Measurements from ENCODE around the gene C2orf72. TPM values are rescaled to one million over a fixed set of nuclear protein-coding genes. Genes with fewer than 3 reads are reported as not detected.

Gene C2orf72
- total RNA-seq, 1 experiment from 2014 or later: 0.66 TPM

DNA sequence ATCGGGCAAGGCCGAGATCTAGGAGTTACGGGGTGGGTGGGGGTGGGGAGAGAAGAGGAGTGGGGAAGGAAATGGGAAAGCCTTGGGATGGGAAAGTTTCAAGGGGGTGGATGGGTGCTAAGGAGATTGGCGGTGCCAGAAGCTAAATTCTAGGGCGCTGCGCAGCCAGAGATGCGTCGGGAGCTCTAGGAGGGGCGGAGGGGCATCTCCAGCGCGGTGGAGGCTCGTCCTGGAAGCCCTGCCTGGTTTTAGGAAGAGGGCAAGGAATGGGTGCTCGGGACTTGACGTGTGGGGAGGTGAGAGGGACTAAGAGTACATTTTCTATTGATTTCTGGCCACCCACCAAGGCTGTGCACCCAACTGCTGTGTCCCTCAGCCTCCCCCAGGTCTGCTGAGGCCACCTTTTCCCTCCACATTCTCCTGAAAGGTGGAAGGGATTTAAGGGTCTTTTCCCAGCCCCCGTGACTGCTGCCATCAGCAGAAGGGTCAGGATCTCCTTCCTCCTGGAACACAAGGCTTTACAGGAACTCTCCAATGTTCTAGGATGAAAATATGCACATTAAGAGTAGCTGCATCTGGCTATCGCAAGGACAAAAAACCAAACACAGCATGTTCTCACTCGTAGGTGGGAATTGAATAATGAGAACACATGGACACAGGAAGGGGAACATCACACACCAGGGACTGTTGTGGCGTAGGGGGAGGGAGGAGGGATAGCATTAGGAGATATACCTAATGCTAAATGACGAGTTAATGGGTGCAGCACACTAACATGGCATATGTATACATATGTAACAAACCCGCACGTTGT, 1.4 kb downstream of the C2orf72 start:
- CTCF ChIA-PET: no interaction called here
- Mint-ChIP-seq H3K27me3 (ENCODE audit: unreplicated experiment) (peaks cover 72% of the 10 kb centered on the region), H3K4me3 (ENCODE audit: low read depth, unreplicated experiment) (no peak overlapping the region), H3K4me1 (ENCODE audit: low read depth, unreplicated experiment) (peaks cover 9% of the 10 kb centered on the region), H3K9me3 (ENCODE audit: low read depth, unreplicated experiment) (no peaks in the 10 kb centered on the region), H3K27ac (ENCODE audit: unreplicated experiment) (no peak overlapping the region), H3K36me3 (ENCODE audit: insufficient read depth, unreplicated experiment) (no peaks in the 10 kb centered on the region)
- TF ChIP-seq, protein P1, sequence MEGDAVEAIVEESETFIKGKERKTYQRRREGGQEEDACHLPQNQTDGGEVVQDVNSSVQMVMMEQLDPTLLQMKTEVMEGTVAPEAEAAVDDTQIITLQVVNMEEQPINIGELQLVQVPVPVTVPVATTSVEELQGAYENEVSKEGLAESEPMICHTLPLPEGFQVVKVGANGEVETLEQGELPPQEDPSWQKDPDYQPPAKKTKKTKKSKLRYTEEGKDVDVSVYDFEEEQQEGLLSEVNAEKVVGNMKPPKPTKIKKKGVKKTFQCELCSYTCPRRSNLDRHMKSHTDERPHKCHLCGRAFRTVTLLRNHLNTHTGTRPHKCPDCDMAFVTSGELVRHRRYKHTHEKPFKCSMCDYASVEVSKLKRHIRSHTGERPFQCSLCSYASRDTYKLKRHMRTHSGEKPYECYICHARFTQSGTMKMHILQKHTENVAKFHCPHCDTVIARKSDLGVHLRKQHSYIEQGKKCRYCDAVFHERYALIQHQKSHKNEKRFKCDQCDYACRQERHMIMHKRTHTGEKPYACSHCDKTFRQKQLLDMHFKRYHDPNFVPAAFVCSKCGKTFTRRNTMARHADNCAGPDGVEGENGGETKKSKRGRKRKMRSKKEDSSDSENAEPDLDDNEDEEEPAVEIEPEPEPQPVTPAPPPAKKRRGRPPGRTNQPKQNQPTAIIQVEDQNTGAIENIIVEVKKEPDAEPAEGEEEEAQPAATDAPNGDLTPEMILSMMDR (IDR thresholded peaks at IDR 0.05; ENCODE audit: unreplicated experiment): no peak
- intact Hi-C loops (cut with micrococcal nuclease; ENCODE audit: unreplicated experiment): no loop called here
- BruUV-seq (replicated peaks): no TSS peak
- no peak for DNase-seq

DNA sequence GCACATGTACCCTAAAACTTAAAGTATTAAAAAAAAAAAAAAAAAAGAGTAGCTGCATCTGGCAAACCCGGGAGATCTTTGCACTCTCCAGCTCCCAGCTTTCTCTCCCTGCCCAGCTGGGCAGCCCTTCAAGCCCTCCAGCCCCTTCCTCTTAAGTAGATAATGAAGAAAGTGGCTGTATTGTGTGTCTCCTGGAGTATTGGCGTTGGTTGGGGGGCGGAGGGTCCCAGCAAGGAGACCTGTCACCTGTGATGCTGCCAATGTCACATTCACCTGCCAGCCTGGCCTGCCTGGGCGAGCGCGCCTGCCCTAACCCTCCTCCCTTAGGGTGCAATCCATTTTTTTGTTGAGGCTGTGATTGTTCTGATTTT, 2.0 kb downstream of the C2orf72 start:
- Mint-ChIP-seq H3K36me3 (ENCODE audit: insufficient read depth, unreplicated experiment) (no peaks in the 10 kb centered on the region), H3K4me1 (ENCODE audit: low read depth, unreplicated experiment) (peaks cover 5% of the 10 kb centered on the region), H3K4me3 (ENCODE audit: low read depth, unreplicated experiment) (no peak overlapping the region), H3K27ac (ENCODE audit: unreplicated experiment) (no peak overlapping the region), H3K9me3 (ENCODE audit: low read depth, unreplicated experiment) (no peaks in the 10 kb centered on the region), H3K27me3 (ENCODE audit: unreplicated experiment) (peaks cover 68% of the 10 kb centered on the region)
- no peak for DNase-seq
- no TSS peak for BruUV-seq (replicated peaks)
- CTCF ChIA-PET: no interaction called here
- TF ChIP-seq, protein P1 (IDR thresholded peaks at IDR 0.05; ENCODE audit: unreplicated experiment): no peak
- intact Hi-C loops (cut with micrococcal nuclease; ENCODE audit: unreplicated experiment): no loop called here

DNA sequence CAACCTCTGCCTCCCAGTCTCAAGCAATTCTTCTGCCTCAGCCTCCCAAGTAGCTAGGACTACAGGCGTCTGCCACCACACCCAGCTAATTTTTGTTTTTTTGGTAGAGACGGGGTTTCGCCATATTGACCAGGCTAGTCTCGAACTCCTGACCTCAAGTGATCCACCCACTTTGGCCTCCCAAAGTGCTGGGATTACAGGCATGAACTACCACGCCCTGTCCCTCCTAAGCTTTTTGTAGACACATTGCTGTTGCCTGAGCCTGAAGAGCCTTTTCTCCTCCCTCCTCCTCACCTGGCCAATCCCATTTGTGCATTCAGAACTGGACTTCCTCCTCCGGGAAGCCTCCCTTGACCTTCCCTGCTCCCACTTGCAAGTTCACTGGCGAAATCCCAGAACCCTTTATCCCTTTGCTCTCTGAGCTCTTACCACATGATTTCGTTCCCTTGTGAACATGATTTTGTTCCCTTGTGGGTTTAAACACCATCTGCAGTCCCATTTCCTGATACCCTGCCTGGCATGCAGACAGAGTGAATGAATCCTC, 2.6 kb downstream of the C2orf72 start:
- CTCF ChIA-PET: no interaction called here
- Mint-ChIP-seq H3K4me3 (ENCODE audit: low read depth, unreplicated experiment) (no peak overlapping the region), H3K9me3 (ENCODE audit: low read depth, unreplicated experiment) (no peaks in the 10 kb centered on the region), H3K36me3 (ENCODE audit: insufficient read depth, unreplicated experiment) (no peaks in the 10 kb centered on the region), H3K27me3 (ENCODE audit: unreplicated experiment) (peaks cover 68% of the 10 kb centered on the region), H3K27ac (ENCODE audit: unreplicated experiment) (no peak overlapping the region), H3K4me1 (ENCODE audit: low read depth, unreplicated experiment) (no peaks in the 10 kb centered on the region)
- no peak for DNase-seq
- intact Hi-C loops (cut with micrococcal nuclease; ENCODE audit: unreplicated experiment): no loop called here
- BruUV-seq (replicated peaks): no TSS peak
- TF ChIP-seq, protein P1 (IDR thresholded peaks at IDR 0.05; ENCODE audit: unreplicated experiment): no peak

DNA sequence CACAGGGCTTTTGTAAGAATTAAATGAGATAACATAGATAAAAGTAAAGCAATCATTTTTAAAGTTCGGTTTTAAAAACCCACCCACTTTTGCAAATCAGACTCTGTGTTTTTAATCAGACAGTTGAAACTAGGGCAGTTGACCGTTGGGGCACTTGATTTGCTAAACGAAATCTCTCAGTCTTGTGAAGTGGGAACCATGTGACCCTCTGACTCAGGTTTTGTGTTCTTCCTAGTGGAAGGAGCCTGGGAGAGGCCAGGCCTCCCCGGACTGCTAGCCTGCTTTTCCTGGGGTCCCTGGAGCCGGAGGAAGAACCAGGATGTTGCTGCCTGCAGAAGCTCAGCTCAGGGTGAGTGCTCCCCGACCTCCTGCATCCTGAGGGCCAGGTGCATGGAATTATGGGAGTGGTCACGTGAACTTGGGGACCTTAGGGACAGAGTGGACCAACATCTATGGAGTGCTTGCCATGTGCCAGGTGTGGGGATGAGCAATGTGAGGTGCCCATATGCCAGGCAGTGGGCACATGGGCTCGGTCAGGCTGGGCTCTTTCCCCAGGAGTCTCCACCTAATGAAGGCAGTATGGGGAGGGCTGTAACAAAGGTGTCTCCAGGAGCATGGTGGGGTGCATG, 3.9 kb downstream of the C2orf72 start:
- Mint-ChIP-seq H3K9me3 (ENCODE audit: low read depth, unreplicated experiment) (no peaks in the 10 kb centered on the region), H3K27ac (ENCODE audit: unreplicated experiment) (no peak overlapping the region), H3K4me3 (ENCODE audit: low read depth, unreplicated experiment) (no peak overlapping the region), H3K36me3 (ENCODE audit: insufficient read depth, unreplicated experiment) (no peaks in the 10 kb centered on the region), H3K4me1 (ENCODE audit: low read depth, unreplicated experiment) (no peaks in the 10 kb centered on the region), H3K27me3 (ENCODE audit: unreplicated experiment) (peaks cover 61% of the 10 kb centered on the region)
- TF ChIP-seq, protein P1 (IDR thresholded peaks at IDR 0.05; ENCODE audit: unreplicated experiment): no peak
- BruUV-seq (replicated peaks): no TSS peak
- CTCF ChIA-PET: no interaction called here
- DNase-seq: no peak
- intact Hi-C loops (cut with micrococcal nuclease; ENCODE audit: unreplicated experiment): no loop called here
